Keratinocyte (primary cell): ENCODE data around the gene DENND1A.

ENCODE experiments used
- EZH2 ChIP-seq: IDR thresholded peaks from one replicate; pipeline ENCODE4 v1.6.1; 2012; ENCODE audit warnings: inconsistent platforms, mild to moderate bottlenecking, low read length, moderate library complexity
- TF ChIP-seq, protein P1 (sequence below), 3 experiments: IDR thresholded peaks in 1 of 3; conservative IDR thresholded peaks in 1 of 3; optimal IDR thresholded peaks in 1 of 3; 2 replicates in 2 of 3; 3 replicates in 1 of 3; pipeline versions ENCODE3 to v1.5.1; 2011; ENCODE audit warnings: low read length in 3 of 3, mild to moderate bottlenecking in 3 of 3, moderate library complexity in 2 of 3, control low read depth in 1 of 3, inconsistent platforms in 1 of 3; ENCODE audit not compliant: insufficient read depth in 2 of 3; ENCODE audit errors: extremely low read depth in 1 of 3

DNA sequence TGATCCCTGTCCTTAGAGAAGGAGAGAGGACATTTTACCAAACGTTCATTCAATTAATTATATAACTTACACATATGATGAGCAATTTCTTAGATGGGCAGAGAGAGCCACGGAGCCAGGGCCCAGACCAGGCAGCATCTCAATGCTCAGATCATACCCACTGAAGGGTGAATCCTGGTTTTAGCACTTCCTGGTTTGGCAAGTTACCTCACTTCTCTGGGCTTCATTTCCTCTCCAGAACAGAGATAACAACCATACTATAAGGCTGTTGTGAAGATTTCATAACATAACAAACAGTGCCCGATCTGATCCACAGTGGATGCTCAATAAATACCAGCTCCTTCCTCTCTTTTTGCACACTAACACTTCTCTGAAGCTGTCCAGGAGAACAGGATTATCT is 271.1 kb downstream of the DENND1A start:
- TF ChIP-seq, protein P1, sequence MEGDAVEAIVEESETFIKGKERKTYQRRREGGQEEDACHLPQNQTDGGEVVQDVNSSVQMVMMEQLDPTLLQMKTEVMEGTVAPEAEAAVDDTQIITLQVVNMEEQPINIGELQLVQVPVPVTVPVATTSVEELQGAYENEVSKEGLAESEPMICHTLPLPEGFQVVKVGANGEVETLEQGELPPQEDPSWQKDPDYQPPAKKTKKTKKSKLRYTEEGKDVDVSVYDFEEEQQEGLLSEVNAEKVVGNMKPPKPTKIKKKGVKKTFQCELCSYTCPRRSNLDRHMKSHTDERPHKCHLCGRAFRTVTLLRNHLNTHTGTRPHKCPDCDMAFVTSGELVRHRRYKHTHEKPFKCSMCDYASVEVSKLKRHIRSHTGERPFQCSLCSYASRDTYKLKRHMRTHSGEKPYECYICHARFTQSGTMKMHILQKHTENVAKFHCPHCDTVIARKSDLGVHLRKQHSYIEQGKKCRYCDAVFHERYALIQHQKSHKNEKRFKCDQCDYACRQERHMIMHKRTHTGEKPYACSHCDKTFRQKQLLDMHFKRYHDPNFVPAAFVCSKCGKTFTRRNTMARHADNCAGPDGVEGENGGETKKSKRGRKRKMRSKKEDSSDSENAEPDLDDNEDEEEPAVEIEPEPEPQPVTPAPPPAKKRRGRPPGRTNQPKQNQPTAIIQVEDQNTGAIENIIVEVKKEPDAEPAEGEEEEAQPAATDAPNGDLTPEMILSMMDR (optimal IDR thresholded peaks at IDR 0.05 in 1 of 3, IDR thresholded peaks at IDR 0.05 in 1 of 3, conservative IDR thresholded peaks at IDR 0.05 in 1 of 3; ENCODE audit: extremely low read depth in 1 of 3, insufficient read depth in 2 of 3, low read length in 3 of 3), result no peak
- no peak for TF ChIP-seq EZH2
